Upper lobe of right lung (tissue), 1 donor: ENCODE measurements around the gene VEZF1. TPM values are rescaled to one million over a fixed set of nuclear protein-coding genes. Genes with fewer than 3 reads are reported as not detected.

ENCODE experiments used
- ATAC-seq: fragments of 200-7000 bp; cut with Tn5 transposase; one replicate; pipeline ENCODE4 v1.9.1; 2020; ENCODE audit warnings: mild to moderate bottlenecking, moderate library complexity
- DNase-seq: peaks from one replicate; pipeline ENCODE4 v3.0.0-alpha.2; 2020
- H3K27ac ChIP-seq: fragments of 200-600 bp; one replicate; pipeline ENCODE4 v1.8.0; 2022
- H3K27me3 ChIP-seq: fragments of 200-600 bp; one replicate; pipeline ENCODE4 v1.8.0; 2022; ENCODE audit warnings: mild to moderate bottlenecking
- H3K36me3 ChIP-seq: fragments of 200-600 bp; one replicate; pipeline ENCODE4 v1.8.0; 2022
- H3K4me1 ChIP-seq: fragments of 200-600 bp; one replicate; pipeline ENCODE4 v1.8.0; 2022
- H3K4me3 ChIP-seq: fragments of 200-600 bp; one replicate; pipeline ENCODE4 v1.8.0; 2022; ENCODE audit warnings: mild to moderate bottlenecking
- H3K9me3 ChIP-seq: fragments of 200-600 bp; one replicate; pipeline ENCODE4 v1.8.0; 2022
- CTCF ChIP-seq: fragments of 200-600 bp; IDR thresholded peaks from one replicate; pipeline ENCODE4 v1.8.0; 2022; ENCODE audit warnings: antibody characterized with exemption
- intact Hi-C: fragments of 100-400 bp; cut with DNase I; formaldehyde crosslinking; loops from one replicate; pipeline ENCODE4 v1.11.0; 2022
- total RNA-seq: library from RNA; stranded (reverse); fragmentation: NEBNext Ultra II Directional; extraction: Animal tissue kit (Norgen Biotek cat#: 25700); gene quantifications from one replicate; pipeline ENCODE4 v1.2.1, GENCODE V29; 2021
- donor health status: DM: no; HTN: yes; CAD: no; lungs with severe emphysema.

VEZF1 gene
- total RNA-seq, 1 donor from 2014 or later = 77.1 TPM

- H3K27me3 ChIP-seq = no peaks in the 10 kb centered on the region
- no peak overlapping the region for H3K27ac ChIP-seq
- H3K36me3 ChIP-seq = peaks cover 55% of the 10 kb centered on the region
- no peak for ATAC-seq
- H3K4me3 ChIP-seq = no peak overlapping the region
- no peak for DNase-seq
- peaks cover 14% of the 10 kb centered on the region for H3K4me1 ChIP-seq
- H3K9me3 ChIP-seq = no peaks in the 10 kb centered on the region
- intact Hi-C loops = no loop called here
- no peak for TF ChIP-seq CTCF
Measured at GRCh38 chr17:57972151-57972550, 15.9 kb downstream of the VEZF1 start.

- intact Hi-C loops = no loop called here
Measured at GRCh38 chr17:57971572-57971971, 16.5 kb downstream of the VEZF1 start.

GRCh38 chr17:57970710-57971109 lies 17.3 kb downstream of the VEZF1 start:
- peaks cover 13% of the 10 kb centered on the region for H3K4me1 ChIP-seq
- no peaks in the 10 kb centered on the region for H3K27me3 ChIP-seq
- no peak for DNase-seq
- peaks cover 40% of the 10 kb centered on the region for H3K36me3 ChIP-seq
- no peak overlapping the region for H3K4me3 ChIP-seq
- H3K9me3 ChIP-seq = no peaks in the 10 kb centered on the region
- intact Hi-C loops = no loop called here
- TF ChIP-seq CTCF = no peak
- no peak for ATAC-seq
- no peak overlapping the region for H3K27ac ChIP-seq

More at GRCh38 chr17:57971572-57971971, 16.5 kb downstream of the VEZF1 start:
- ATAC-seq = no peak
- Histone ChIP-seq H3K9me3 (no peaks in the 10 kb centered on the region), H3K27ac (no peak overlapping the region), H3K27me3 (no peaks in the 10 kb centered on the region), H3K36me3 (peaks cover 49% of the 10 kb centered on the region), H3K4me3 (no peak overlapping the region), H3K4me1 (peaks cover 14% of the 10 kb centered on the region)
- TF ChIP-seq CTCF = no peak
- no peak for DNase-seq

- DNase-seq = no peak
Measured at GRCh38 chr17:57968456-57968855, 19.6 kb downstream of the VEZF1 start.

GRCh38 chr17:57966875-57967274 lies 21.2 kb downstream of the VEZF1 start:
- Histone ChIP-seq H3K9me3 (no peaks in the 10 kb centered on the region), H3K4me3 (no peak overlapping the region), H3K36me3 (peaks cover 3% of the 10 kb centered on the region), H3K27me3 (no peaks in the 10 kb centered on the region), H3K27ac (no peak overlapping the region), H3K4me1 (no peaks in the 10 kb centered on the region)
- intact Hi-C loops = no loop called here
- no peak for TF ChIP-seq CTCF
- peak; percentile 40 for ATAC-seq
- DNase-seq = no peak

More at GRCh38 chr17:57968456-57968855, 19.6 kb downstream of the VEZF1 start:
- Histone ChIP-seq H3K36me3 (peaks cover 19% of the 10 kb centered on the region), H3K4me1 (no peaks in the 10 kb centered on the region), H3K4me3 (no peak overlapping the region), H3K9me3 (no peaks in the 10 kb centered on the region), H3K27ac (no peak overlapping the region), H3K27me3 (no peaks in the 10 kb centered on the region)
- ATAC-seq = no peak
- intact Hi-C loops = no loop called here
- TF ChIP-seq CTCF = no peak

- DNase-seq (no peak), ATAC-seq (no peak)
- no peaks in the 10 kb centered on the region for H3K9me3 ChIP-seq
- no peak overlapping the region for H3K27ac ChIP-seq
- H3K27me3 ChIP-seq = no peaks in the 10 kb centered on the region
- intact Hi-C loops = no loop called here
- no peak overlapping the region for H3K4me3 ChIP-seq
- no peak for TF ChIP-seq CTCF
- no peaks in the 10 kb centered on the region for H3K4me1 ChIP-seq
- H3K36me3 ChIP-seq = no peaks in the 10 kb centered on the region
Measured at GRCh38 chr17:57966246-57966645, 21.8 kb downstream of the VEZF1 start.
